Smooth muscle cell (in vitro differentiated cells): ENCODE measurements around the gene ZFYVE26. TPM values are rescaled to one million over a fixed set of nuclear protein-coding genes. Genes with fewer than 3 reads are reported as not detected.
A peak's percentile ranks its signal among the peaks of the same experiment; 100 is the strongest.

Experiments used
- DNase-seq: peaks from one replicate; lab custom pipeline; 2025; ENCODE audit not compliant: unreplicated experiment; lab: John Stamatoyannopoulos, UW
- H2AFZ ChIP-seq: fragments of 200-600 bp; sonication (generic); 2 replicates; pipeline ENCODE4 v1.6.0; 2016; ENCODE audit warnings: antibody characterized with exemption, low read depth, mild to moderate bottlenecking
- H3F3A ChIP-seq: fragments of 200-600 bp; sonication (generic); 2 replicates; pipeline ENCODE4 v1.6.0; 2017; ENCODE audit warnings: antibody characterized with exemption, low read depth
- H3K27ac ChIP-seq: fragments of 200-600 bp; sonication (generic); 2 replicates; pipeline ENCODE4 v1.5.1; 2016; ENCODE audit warnings: low read depth, mild to moderate bottlenecking
- H3K27me3 ChIP-seq: fragments of 200-600 bp; sonication (generic); 2 replicates; pipeline ENCODE4 v1.6.1; 2016; ENCODE audit warnings: low read depth, mild to moderate bottlenecking
- H3K36me3 ChIP-seq: fragments of 200-600 bp; sonication (generic); 2 replicates; pipeline ENCODE4 v1.5.1; 2016; ENCODE audit warnings: low read depth
- H3K4me1 ChIP-seq: fragments of 200-600 bp; sonication (generic); 2 replicates; pipeline ENCODE4 v1.5.1; 2016; ENCODE audit warnings: low read depth
- H3K4me2 ChIP-seq: fragments of 200-600 bp; sonication (generic); 2 replicates; pipeline ENCODE4 v1.6.0; 2016; ENCODE audit warnings: mild to moderate bottlenecking
- H3K4me3 ChIP-seq: fragments of 200-600 bp; sonication (generic); 2 replicates; pipeline ENCODE4 v1.5.1; 2016; ENCODE audit warnings: mild to moderate bottlenecking
- H3K79me2 ChIP-seq: fragments of 200-600 bp; sonication (generic); 2 replicates; pipeline ENCODE4 v1.6.0; 2016; ENCODE audit warnings: low read depth, mild to moderate bottlenecking
- H3K9ac ChIP-seq: fragments of 200-600 bp; sonication (generic); 2 replicates; pipeline ENCODE4 v1.6.0; 2016; ENCODE audit warnings: low read depth
- H3K9me3 ChIP-seq: fragments of 200-600 bp; sonication (generic); replicated peaks from 2 replicates; pipeline ENCODE4 v1.5.1; 2016; ENCODE audit warnings: low read depth
- H4K20me1 ChIP-seq: fragments of 200-600 bp; sonication (generic); 2 replicates; pipeline ENCODE4 v1.6.0; 2016; ENCODE audit warnings: low read depth
- CTCF ChIP-seq: fragments of 200-600 bp; sonication (generic); IDR thresholded peaks from 2 replicates; pipeline ENCODE4 v1.5.1; 2017; ENCODE audit warnings: borderline replicate concordance, mild to moderate bottlenecking, antibody characterized with exemption; ENCODE audit not compliant: insufficient read depth, poor library complexity, severe bottlenecking
- WGBS: methylation state at CpG from one replicate; pipeline ENCODE4 v1.1.7; 2016; ENCODE audit warnings: low lambda C conversion rate; 5-methylcytosine and 5-hydroxymethylcytosine counted together
- polyA plus RNA-seq: library from polyadenylated mRNA; unstranded; fragments of >200 nt; fragmentation: Nextera tagmentation; extraction: Ambion mirVana; gene quantifications from 2 replicates; pipeline ENCODE4 v1.2.1, GENCODE V29; 2016
- total RNA-seq: library from RNA; depleted of rRNA; stranded (reverse); fragments of >200 nt; gene quantifications from 2 replicates; pipeline ENCODE4 v1.2.3, GENCODE V29; 2014

ZFYVE26 gene
- total and polyA plus RNA-seq, 2 experiments from 2014 or later: 4.5 to 42.7 TPM

GRCh38 chr14:67765192-67765834, 51.1 kb downstream of the ZFYVE26 start:
- Histone ChIP-seq H3K4me3 (no peak overlapping the region), H3K27me3 (no peaks in the 10 kb centered on the region), H3K4me2 (no peak overlapping the region), H3K9ac (no peak overlapping the region), H3K9me3 (no peaks in the 10 kb centered on the region), H3K27ac (peak overlapping the region; percentile 41), H3K36me3 (peaks cover 9% of the 10 kb centered on the region), H3F3A (no peaks in the 10 kb centered on the region), H2AFZ (no peak overlapping the region), H3K4me1 (no peaks in the 10 kb centered on the region), H3K79me2 (no peaks in the 10 kb centered on the region), H4K20me1 (no peaks in the 10 kb centered on the region)
- no peak for DNase-seq
- 85% methylated on average over 5 of the region's 5 CpGs for WGBS
- TF ChIP-seq CTCF: no peak

GRCh38 chr14:67764496-67764895, 51.9 kb downstream of the ZFYVE26 start:
- 94% methylated on average over 4 of the region's 4 CpGs for WGBS

GRCh38 chr14:67763158-67763822, 53.1 kb downstream of the ZFYVE26 start:
- Histone ChIP-seq H3K9ac (no peak overlapping the region), H3K27ac (no peak overlapping the region), H2AFZ (no peak overlapping the region), H3K79me2 (no peaks in the 10 kb centered on the region), H3K4me1 (no peaks in the 10 kb centered on the region), H3K4me3 (no peak overlapping the region), H3K36me3 (peaks cover 6% of the 10 kb centered on the region), H4K20me1 (no peaks in the 10 kb centered on the region), H3K9me3 (no peaks in the 10 kb centered on the region), H3K27me3 (no peaks in the 10 kb centered on the region), H3K4me2 (no peak overlapping the region), H3F3A (no peaks in the 10 kb centered on the region)
- DNase-seq: no peak
- no peak for TF ChIP-seq CTCF
- 93% methylated on average over 4 of the region's 4 CpGs for WGBS

More at GRCh38 chr14:67764496-67764895, 51.9 kb downstream of the ZFYVE26 start:
- H2AFZ ChIP-seq: no peak overlapping the region
- H3K4me3 ChIP-seq: no peak overlapping the region
- no peak overlapping the region for H3K9ac ChIP-seq
- H3K36me3 ChIP-seq: peaks cover 6% of the 10 kb centered on the region
- no peaks in the 10 kb centered on the region for H3F3A ChIP-seq
- H3K79me2 ChIP-seq: no peaks in the 10 kb centered on the region
- no peak overlapping the region for H3K4me2 ChIP-seq
- DNase-seq: no peak
- no peaks in the 10 kb centered on the region for H4K20me1 ChIP-seq
- no peak for TF ChIP-seq CTCF
- H3K27ac ChIP-seq: no peak overlapping the region
- no peaks in the 10 kb centered on the region for H3K4me1 ChIP-seq
- H3K27me3 ChIP-seq: no peaks in the 10 kb centered on the region
- H3K9me3 ChIP-seq: no peaks in the 10 kb centered on the region

GRCh38 chr14:67762051-67762450, 54.3 kb downstream of the ZFYVE26 start:
- Histone ChIP-seq H3K36me3 (peaks cover 6% of the 10 kb centered on the region), H3K4me2 (no peak overlapping the region)
- WGBS: 91% methylated on average over 5 of the region's 5 CpGs

More at GRCh38 chr14:67762051-67762450, 54.3 kb downstream of the ZFYVE26 start:
- Histone ChIP-seq H3K4me1 (no peaks in the 10 kb centered on the region), H2AFZ (no peak overlapping the region), H3K9ac (no peak overlapping the region), H3K4me3 (no peak overlapping the region), H3K27me3 (no peaks in the 10 kb centered on the region), H4K20me1 (no peaks in the 10 kb centered on the region), H3K27ac (no peak overlapping the region), H3F3A (no peaks in the 10 kb centered on the region), H3K9me3 (no peaks in the 10 kb centered on the region), H3K79me2 (no peaks in the 10 kb centered on the region)
- no peak for TF ChIP-seq CTCF
- DNase-seq: no peak
